ENCODE results near the gene RPS6KA2. TPM values are rescaled to one million over a fixed set of nuclear protein-coding genes. Genes with fewer than 3 reads are reported as not detected.

RPS6KA2 gene
- total RNA-seq: 74.3 and 110 TPM in 2 replicates

DNA sequence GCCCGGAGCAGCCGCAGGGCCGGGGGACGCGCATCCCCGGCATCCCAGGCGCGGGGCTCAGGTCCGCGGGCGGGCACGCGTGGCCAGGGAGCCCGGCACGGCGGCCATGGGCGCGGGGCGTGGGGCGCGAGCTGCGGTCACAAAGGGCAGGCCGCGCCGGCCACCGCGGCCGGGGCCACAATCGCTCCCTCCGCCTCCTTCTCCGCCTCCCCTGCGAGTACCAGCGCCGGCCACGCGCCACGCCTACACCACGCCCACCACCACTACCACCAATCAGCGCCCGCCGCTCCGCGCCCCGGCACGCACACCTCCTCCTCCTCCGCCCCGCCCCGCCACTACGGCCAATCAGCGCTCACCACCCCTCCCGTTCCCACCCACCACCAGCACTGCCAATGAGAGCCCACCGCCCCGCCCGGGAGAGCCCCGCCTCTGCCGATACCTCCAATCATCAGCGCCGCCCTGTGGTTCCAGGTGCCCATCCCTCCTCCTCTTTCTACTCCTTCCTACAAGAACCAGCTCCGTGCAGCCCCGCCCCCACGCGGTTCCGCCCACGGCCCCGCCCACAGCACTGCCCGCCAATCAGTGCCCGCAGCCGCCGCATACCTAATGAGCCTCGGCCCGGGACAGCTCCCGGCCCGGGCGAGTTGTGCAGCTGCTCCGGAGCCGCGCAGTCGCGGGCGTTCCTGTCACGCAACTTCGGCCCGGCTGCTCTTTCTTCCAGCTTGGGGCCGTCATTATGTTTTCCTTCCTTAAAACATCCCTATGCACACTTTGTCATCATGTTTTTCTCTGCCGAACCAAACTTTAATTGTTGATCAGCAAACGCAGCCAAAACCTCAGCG, at the start of gene RPS6KA2:
Gene RPS6KA2, minus strand, starts transcription at position 219 of the 842 bp plus-strand sequence. CDS start 232 bp downstream, outside the sequence.

DNA sequence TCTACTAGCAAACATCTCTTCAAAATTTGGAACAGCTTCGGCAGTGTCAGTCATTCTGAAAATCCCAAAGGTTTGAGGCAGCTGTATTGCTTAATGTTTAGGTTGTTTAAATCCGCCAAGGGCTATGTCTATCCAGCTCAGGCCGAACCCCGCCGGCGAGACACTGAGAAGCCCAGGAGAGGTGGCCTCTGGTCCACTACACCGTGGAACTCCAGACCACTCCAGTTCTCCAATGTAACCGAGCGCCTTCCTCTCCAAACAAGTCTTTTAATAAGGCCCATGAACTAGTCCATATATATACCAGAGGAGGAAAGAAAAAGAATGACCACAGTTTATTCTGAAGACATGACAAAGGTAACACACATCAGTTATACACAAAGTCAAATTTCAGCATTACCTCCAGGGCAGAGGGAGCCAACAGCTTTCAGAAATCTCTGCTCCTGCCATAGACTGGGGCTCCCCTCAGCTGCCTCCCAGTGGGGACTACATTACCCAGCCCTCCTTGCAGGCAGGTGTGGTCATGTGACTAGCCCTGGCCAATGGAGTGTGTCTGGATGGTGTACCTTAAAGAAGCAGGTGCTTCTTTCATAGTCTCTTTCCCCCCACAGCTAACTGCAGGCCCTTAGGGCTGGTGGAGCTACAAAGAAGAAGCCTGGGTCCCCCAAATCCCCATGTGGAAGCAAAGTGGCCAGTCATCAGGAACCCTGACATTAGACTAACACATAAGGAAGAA, 40.5 kb downstream of the RPS6KA2 start, which contains the start of gene RAMACL:
Gene RAMACL, minus strand, starts transcription at position 255 of the 733 bp plus-strand sequence. Its CDS starts 201 bp downstream, at position 54.

DNA sequence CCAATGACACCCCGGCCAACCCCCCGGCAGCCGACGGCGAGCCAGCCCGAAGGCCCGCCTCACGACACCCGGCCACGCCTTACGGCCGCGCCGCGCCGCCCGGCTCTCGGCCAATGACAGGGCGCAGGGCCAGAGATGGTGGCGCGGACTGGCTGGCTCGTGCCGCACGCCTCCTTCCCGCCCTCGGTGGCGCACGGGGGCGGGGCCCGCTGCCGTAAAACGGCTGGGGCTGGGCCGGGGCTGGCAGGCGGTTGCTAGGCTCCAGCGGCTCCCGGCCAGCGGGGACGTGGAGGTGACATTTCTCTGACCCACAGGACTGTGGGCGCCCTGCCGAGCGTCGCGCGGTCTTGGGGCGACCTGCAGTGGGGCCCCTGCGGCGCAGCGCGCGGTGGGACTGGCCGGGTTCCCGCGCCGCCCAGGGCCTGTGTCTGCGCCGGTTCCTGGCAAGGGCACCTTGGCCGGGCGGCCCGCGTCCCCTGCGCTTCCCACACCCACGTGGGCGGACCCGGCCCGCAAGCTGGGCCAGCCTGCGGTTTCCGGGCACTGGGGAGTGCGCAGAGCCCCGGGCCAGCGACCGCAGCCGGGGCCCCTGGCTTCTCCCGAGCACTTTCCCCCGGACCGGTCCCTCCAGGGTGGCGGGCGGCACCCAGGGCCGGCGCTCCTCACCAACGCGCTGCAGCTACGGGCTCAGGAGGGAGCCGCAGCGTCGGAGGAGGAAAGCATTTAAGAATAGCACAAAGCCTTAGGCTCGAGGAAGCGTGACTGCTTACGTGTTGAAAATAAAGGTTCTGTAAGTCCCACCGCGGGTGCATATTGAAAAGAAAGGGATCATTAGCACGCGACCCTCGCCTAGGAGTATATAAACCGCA, 243.9 kb downstream of the RPS6KA2 start, which contains the start of gene MPC1:
Gene MPC1, minus strand, starts transcription at position 8 of the 869 bp plus-strand sequence. CDS start 64 bp downstream, outside the sequence.

Other genes starting within 250 kb of the RPS6KA2 start
- 17.7 and 22.7 TPM in 2 replicates for gene MPC1, start 244.3 kb downstream of the RPS6KA2 start, total RNA-seq
- gene RAMACL, start 40.6 kb downstream of the RPS6KA2 start, total RNA-seq: 1.6 and 2.0 TPM in 2 replicates